ENCODE results near the gene ACP7. TPM values are rescaled to one million over a fixed set of nuclear protein-coding genes. Genes with fewer than 3 reads are reported as not detected.

Gene ACP7
- total RNA-seq, 1 donor = not detected

GRCh38 chr19:39145180-39145953, 61.2 kb downstream of the ACP7 start:
- no peak overlapping the region for H2AFZ ChIP-seq (ENCODE audit: low read length)
- peaks cover 82% of the 10 kb centered on the region for H3K79me2 ChIP-seq (ENCODE audit: insufficient read depth, low read length)
- H3K27me3 ChIP-seq (ENCODE audit: insufficient read depth, low read length) = no peaks in the 10 kb centered on the region
- no peak overlapping the region for H3K4me2 ChIP-seq (ENCODE audit: insufficient read depth, low read length)
- no peaks in the 10 kb centered on the region for H3K4me1 ChIP-seq (ENCODE audit: insufficient read depth, low read length)
- no peaks in the 10 kb centered on the region for H3K36me3 ChIP-seq (ENCODE audit: insufficient read depth, low read length)
- H3K27ac ChIP-seq (ENCODE audit: low read depth, low read length) = no peak overlapping the region
- H3K9me3 ChIP-seq (ENCODE audit: low read depth, low read length) = no peaks in the 10 kb centered on the region
- peak; percentile 11 for DNase-seq (ENCODE audit: insufficient read length, low spot score, missing footprints)
- TF ChIP-seq CTCF (IDR thresholded peaks at IDR 0.05; ENCODE audit: extremely low read depth, low read depth, low read length) = no peak
- peaks cover 38% of the 10 kb centered on the region for H4K20me1 ChIP-seq (ENCODE audit: insufficient read depth, low read length)
- H3K4me3 ChIP-seq (ENCODE audit: insufficient read depth, low read length) = no peak overlapping the region

GRCh38 chr19:39146091-39146490, 61.9 kb downstream of the ACP7 start:
- no peaks in the 10 kb centered on the region for H3K4me1 ChIP-seq (ENCODE audit: insufficient read depth, low read length)
- H3K4me3 ChIP-seq (ENCODE audit: insufficient read depth, low read length) = no peak overlapping the region
- no peak for TF ChIP-seq CTCF (IDR thresholded peaks at IDR 0.05; ENCODE audit: extremely low read depth, low read depth, low read length)
- no peaks in the 10 kb centered on the region for H3K27me3 ChIP-seq (ENCODE audit: insufficient read depth, low read length)
- H3K27ac ChIP-seq (ENCODE audit: low read depth, low read length) = no peak overlapping the region
- DNase-seq (ENCODE audit: insufficient read length, low spot score, missing footprints) = peak; percentile 22
- no peak overlapping the region for H2AFZ ChIP-seq (ENCODE audit: low read length)
- H3K36me3 ChIP-seq (ENCODE audit: insufficient read depth, low read length) = no peaks in the 10 kb centered on the region
- no peaks in the 10 kb centered on the region for H3K9me3 ChIP-seq (ENCODE audit: low read depth, low read length)
- peaks cover 81% of the 10 kb centered on the region for H3K79me2 ChIP-seq (ENCODE audit: insufficient read depth, low read length)
- H3K4me2 ChIP-seq (ENCODE audit: insufficient read depth, low read length) = no peak overlapping the region
- peaks cover 33% of the 10 kb centered on the region for H4K20me1 ChIP-seq (ENCODE audit: insufficient read depth, low read length)

GRCh38 chr19:39146686-39147450, 62.7 kb downstream of the ACP7 start:
- Histone ChIP-seq H3K27ac (ENCODE audit: low read depth, low read length) (no peak overlapping the region), H3K9me3 (ENCODE audit: low read depth, low read length) (no peaks in the 10 kb centered on the region), H3K79me2 (ENCODE audit: insufficient read depth, low read length) (peaks cover 80% of the 10 kb centered on the region), H3K36me3 (ENCODE audit: insufficient read depth, low read length) (peaks cover 2% of the 10 kb centered on the region), H2AFZ (ENCODE audit: low read length) (no peak overlapping the region), H3K4me3 (ENCODE audit: insufficient read depth, low read length) (no peak overlapping the region), H4K20me1 (ENCODE audit: insufficient read depth, low read length) (peaks cover 33% of the 10 kb centered on the region), H3K4me2 (ENCODE audit: insufficient read depth, low read length) (no peak overlapping the region), H3K27me3 (ENCODE audit: insufficient read depth, low read length) (no peaks in the 10 kb centered on the region), H3K4me1 (ENCODE audit: insufficient read depth, low read length) (no peaks in the 10 kb centered on the region)
- TF ChIP-seq CTCF (IDR thresholded peaks at IDR 0.05; ENCODE audit: extremely low read depth, low read depth, low read length) = no peak
- DNase-seq (ENCODE audit: insufficient read length, low spot score, missing footprints) = no peak

- TF ChIP-seq CTCF (IDR thresholded peaks at IDR 0.05; ENCODE audit: extremely low read depth, low read depth, low read length) = no peak
- Histone ChIP-seq H3K4me3 (ENCODE audit: insufficient read depth, low read length) (no peak overlapping the region), H2AFZ (ENCODE audit: low read length) (no peak overlapping the region), H4K20me1 (ENCODE audit: insufficient read depth, low read length) (peaks cover 29% of the 10 kb centered on the region), H3K27ac (ENCODE audit: low read depth, low read length) (no peak overlapping the region), H3K4me2 (ENCODE audit: insufficient read depth, low read length) (no peak overlapping the region), H3K79me2 (ENCODE audit: insufficient read depth, low read length) (peaks cover 79% of the 10 kb centered on the region), H3K36me3 (ENCODE audit: insufficient read depth, low read length) (peaks cover 2% of the 10 kb centered on the region), H3K27me3 (ENCODE audit: insufficient read depth, low read length) (no peaks in the 10 kb centered on the region), H3K4me1 (ENCODE audit: insufficient read depth, low read length) (no peaks in the 10 kb centered on the region), H3K9me3 (ENCODE audit: low read depth, low read length) (no peaks in the 10 kb centered on the region)
- no peak for DNase-seq (ENCODE audit: insufficient read length, low spot score, missing footprints)
Observed at GRCh38 chr19:39147480-39147879, 63.3 kb downstream of the ACP7 start.
